GM12873 (cell line): ENCODE measurements around the gene ZCCHC2.

Experiments
- CTCF ChIP-seq: IDR thresholded peaks from 2 replicates; pipeline ENCODE4 v1.5.1; 2012; ENCODE audit warnings: low read depth, mild to moderate bottlenecking, moderate library complexity, low read length, control low read depth; ENCODE audit not compliant: insufficient read depth; ENCODE audit errors: missing control alignments

ZCCHC2 gene

GRCh38 chr18:62612289-62612645 is 89.4 kb downstream of the ZCCHC2 start:
- no peak for TF ChIP-seq CTCF

GRCh38 chr18:62612776-62613175 is 90.0 kb downstream of the ZCCHC2 start:
- TF ChIP-seq CTCF, result no peak

- no peak for TF ChIP-seq CTCF
Observed at GRCh38 chr18:62614494-62614893, 91.7 kb downstream of the ZCCHC2 start.

GRCh38 chr18:62616331-62616805 is 93.5 kb downstream of the ZCCHC2 start:
- TF ChIP-seq CTCF, result no peak

GRCh38 chr18:62617793-62618591 is 95.2 kb downstream of the ZCCHC2 start:
- no peak for TF ChIP-seq CTCF

GRCh38 chr18:62618735-62619134 is 95.9 kb downstream of the ZCCHC2 start:
- no peak for TF ChIP-seq CTCF

GRCh38 chr18:62621546-62621945 is 98.7 kb downstream of the ZCCHC2 start:
- TF ChIP-seq CTCF, result no peak
